HG03565 (cell line): Measurements from ENCODE around the gene NTN4.
"Not testable (repeated sequence)": the region's sequence is repeated elsewhere in the genome, so short reads cannot be mapped to it uniquely, and the experiment has no call there.

Experiments used
- ATAC-seq: cut with Tn5 transposase; IDR thresholded peaks from one replicate; pipeline ENCODE4 v1.9.1; 2021; ENCODE audit warnings: mild to moderate bottlenecking, moderate library complexity; ENCODE audit not compliant: unreplicated experiment

NTN4 gene

DNA sequence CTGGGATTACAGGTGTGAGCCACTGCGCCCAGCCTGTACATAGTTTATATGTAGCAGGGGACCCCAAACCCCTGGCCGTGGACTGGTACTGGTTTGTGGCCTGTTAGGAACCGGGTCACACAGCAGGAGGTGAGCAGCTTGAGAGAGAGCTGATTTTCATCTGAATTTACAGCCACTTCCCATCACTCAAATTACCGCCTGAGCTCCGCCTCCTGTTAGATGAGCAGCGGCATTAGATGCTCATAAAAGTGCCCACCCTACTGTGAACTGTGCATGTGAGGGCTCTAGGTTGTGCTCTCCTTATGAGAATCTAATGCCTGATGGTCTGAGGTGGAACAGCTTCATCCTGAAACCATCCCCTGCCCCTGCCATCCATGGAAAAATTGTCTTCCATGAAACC lies 119.3 kb downstream of the NTN4 start:
- no peak for ATAC-seq

DNA sequence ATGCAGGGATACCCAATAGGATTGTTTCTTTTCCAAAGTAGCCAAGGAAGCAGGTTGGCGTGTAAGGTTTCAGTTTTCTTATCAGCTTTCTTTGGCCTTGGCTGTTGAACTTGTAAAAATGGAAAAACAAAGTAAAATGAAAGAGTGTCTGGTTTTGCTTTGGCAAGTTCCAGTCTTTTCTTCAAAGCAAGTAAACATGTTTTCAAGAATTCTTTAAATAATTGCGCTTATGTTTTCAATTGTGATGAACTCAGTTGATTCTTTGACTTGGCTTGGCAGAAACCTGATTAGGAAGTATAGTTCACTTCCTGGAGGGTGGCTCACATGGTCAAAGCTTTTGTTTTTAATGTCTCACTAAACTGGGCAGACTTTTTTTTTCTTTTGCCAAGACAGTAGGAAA lies 127.0 kb downstream of the NTN4 start:
- ATAC-seq, result no peak

DNA sequence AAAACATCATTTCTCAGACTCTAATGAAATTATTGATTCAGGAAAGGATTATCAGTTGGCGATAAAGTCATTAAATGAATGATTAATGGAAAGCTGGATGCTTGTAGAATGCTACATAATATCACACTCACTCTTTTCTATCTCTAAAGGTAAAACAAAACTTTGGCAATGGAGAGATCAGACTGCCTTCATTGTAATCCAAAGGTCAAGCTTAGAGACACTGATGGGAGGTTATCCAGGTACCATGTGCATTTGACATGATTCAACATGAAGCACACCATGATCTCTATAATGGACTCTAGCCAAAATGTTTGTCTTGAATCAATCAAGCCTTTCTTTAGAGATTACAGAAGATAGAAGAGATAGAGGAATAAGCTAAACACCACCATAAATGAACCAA lies 129.2 kb downstream of the NTN4 start:
- no peak for ATAC-seq

DNA sequence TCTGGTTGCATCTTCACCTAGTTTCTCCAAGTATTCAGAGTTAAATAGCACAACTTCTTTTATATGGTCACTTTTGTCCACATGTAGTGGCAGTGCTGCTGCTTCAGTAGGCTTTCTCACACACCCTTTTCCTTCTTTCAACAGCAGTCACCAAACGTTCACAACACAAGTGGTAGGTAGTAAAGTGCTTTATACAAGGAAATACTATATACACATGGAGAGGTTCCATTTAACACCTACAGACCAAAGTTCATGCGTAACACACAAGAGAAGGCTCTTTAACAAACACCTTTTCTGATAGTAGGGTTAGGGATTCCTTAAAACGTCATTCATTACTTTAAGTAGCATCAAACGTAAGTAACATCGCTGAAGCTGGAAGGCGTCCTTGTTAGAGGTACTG lies 132.2 kb downstream of the NTN4 start:
- no peak for ATAC-seq

DNA sequence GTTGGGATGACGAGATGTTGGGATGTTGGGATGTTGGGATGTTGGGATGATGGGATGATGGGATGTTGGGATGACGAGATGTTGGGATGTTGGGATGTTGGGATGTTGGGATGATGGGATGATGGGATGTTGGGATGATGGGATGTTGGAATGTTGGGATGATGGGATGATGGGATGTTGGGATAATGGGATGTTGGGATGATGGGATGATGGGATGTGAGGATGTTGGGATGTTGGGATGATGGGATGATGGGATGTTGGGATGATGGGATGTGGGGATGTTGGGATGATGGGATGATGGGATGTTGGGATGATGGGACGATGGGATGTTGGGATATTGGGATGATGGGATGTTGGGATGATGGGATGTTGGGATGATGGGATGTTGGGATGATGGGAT lies 135.9 kb downstream of the NTN4 start:
- ATAC-seq, result not testable (repeated sequence)

DNA sequence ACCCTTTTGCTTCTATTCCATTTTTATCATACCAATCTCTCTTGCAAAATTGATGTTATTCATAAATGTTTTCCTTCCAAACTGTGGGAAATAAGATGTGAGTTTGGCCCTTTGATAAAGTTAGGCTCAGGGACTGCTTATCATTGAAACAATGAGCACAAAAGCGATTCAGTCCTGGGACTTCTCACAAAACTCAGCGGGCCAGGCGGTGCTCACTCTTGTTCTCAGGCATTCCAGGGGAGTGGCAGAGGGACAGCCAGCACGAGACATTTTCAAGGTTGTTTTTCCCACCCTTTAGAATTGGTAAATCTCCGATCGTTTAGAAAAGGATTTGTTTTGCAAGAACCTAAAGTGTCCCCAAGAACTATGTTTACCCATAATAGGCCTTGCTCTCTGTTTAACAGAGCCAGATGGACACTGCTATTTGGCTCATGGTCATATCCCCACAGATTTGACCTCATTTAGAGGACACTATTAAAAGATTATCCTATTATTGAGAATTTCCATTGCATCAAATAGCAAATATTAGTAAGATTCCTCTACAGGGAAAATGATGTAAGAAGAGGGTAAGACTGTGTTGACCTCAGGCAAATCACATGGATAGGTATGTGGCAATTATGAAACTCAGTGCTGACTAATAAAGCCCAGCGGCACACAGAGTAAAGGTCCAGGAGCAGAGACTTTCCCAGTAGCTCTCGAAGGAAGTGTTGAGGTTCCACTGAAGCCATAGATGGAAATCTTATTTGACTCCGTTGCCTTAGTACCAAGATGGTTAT lies 136.6 kb downstream of the NTN4 start:
- ATAC-seq, result no peak

DNA sequence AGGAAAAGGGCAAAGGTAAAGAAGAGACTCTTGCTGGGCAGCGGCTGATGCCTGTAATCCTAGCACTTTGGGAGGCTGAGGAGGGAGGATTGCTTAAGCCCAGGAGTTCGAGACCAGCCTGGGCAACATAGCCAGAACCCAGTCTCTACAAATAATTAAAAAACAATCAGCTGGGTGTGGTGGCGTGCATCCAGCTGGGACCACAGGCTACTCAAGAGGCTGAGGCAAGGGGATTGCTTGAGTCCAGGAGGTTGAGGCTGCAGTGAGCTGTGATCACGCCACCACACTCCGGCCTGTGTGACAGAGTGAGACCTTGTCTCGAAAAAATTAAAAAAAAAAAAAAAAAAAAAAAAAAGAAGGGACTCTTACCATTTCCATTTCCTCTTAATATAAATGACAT lies 138.9 kb downstream of the NTN4 start:
- no peak for ATAC-seq

DNA sequence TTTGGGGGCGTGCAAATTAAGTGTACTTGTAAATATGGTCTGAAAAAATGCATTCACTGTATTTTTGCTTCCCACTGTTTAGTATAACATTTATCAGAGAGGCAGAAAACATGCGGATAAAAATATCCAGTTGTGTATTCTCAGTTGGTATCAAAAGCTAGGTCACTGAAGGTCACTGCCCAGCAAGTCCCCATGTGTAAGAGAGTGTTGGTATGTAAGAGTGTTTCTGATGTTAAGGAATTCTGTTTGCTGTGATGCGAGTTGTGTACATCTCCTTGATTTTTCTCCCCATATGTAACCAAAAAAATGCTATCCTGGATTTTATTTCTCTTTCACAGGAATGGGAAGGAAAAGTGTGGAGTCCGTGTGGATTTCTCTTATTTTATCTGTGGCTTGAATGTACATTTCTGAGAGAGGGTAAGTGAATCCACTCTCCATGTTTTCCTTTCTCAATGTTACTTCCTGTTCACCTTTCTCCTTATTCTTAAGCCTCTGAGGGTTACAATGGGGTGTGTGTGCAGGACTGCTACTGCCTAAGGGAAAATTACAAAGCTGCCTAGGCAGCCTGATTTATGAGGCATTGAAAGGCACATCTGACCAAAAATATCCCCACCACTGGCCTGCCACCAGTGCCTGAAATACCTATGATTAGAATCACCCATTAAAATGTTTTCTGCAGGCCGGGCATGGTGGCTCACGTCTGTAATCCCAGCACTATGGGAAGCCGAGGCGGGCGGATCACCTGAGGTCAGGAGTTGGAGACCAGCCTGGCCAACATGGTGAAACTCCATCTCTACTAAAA lies 141.4 kb downstream of the NTN4 start:
- no peak for ATAC-seq

DNA sequence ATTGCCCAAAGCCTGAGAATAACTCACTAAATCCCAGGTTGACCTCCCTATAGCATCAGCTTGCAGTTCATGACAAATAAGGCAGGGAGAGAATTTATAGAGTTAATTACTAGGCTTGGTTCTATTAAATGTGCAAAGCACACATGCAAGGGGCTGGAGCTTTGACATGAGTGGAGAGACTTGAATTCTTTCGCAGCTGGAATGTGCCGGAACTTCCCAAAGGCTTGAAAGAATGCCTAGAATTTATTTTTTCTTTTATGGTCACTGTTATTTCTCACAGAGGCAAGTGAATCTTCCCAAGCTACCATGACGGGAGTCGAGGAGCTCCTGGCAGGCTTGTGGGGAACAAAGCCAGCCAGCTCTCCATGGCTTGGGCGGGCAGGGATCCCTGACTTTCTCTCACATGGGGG lies 143.8 kb downstream of the NTN4 start:
- no peak for ATAC-seq

DNA sequence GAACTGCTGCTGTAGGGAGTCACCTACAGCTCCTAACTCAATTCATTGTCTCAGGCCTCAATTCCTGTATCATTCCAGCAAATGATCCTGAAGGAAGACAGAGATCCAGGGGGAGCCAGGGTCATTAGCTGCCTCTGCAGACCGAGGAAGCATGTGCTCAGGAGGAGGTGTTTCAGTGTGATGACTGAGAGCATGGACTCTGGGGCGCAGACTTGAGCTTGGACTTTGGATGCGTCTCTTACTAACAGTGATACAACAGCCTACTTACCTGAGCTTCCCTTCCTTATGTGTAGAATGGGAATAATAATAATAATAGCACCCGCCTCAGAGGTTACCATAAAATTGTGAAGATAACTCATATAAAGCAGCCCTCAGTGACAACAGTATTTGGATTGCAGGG lies 147.3 kb downstream of the NTN4 start:
- ATAC-seq, result no peak

DNA sequence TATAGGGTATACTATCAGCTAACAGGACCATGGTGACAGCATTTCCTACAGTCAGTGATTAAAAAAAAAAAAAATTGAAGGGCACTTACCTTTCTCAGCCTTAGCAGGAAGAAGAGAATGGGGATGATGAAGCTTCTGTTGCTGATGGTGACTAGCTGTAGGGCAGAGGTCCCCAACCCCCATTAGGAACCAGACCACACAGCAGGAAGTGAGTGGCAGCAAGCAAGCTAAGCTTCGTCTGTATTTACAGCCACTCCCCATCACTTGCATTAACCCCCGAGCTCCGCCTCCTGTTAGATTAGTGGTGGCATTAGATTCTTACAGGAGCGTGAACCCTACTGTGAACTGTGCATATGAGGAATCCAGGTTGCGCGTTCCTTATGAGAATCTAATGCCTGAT lies 148.0 kb downstream of the NTN4 start:
- ATAC-seq, result no peak

DNA sequence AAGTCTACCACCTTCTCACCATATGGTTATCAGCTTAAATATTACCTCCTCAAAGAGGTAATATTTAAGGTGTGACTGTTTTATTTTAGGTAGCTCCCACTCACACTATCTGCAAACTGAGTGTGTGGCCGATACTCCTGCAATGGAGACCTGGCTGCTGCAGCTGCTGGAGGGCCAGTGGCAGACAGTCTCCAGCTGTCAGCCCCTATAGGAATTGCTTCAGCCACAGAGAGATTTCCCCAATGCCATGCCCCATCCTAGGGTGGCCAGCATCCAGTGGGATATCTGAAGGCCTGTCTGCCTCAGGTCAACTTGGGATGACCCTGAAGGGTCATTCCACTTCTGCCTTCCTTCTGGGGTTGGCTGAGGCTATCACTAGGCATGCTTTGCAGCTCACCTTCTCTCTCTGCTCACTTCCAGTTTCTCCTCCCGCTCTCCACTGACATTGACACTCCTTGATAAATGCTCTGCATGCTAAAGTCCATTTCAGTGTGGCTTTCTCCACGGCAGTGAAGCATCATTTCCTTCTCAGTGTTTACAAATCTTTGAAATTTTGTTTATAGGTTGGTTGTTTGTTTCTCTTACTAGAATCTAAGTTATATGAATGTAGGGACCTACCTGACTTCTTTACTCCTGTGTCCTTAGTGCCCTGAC lies 149.1 kb downstream of the NTN4 start:
- ATAC-seq, result no peak

DNA sequence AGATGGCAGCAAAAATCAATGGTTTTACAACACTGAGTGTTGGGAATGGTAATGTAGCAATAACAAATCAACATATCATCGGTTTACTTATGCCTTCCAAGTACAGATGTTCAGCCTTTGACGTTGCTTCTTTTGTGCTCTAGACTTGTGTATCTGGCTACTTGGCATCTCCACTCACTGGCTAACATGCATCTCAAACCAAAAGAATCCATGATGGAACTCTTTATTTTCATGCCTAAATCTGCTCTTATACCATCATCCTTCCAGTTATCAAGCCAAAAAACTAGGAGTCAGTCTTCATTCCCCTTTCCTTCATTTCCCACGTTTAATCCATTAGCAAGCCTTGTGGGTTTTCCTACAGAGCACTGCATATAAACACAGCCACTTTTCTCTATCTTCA lies 150.0 kb downstream of the NTN4 start:
- ATAC-seq, result no peak

DNA sequence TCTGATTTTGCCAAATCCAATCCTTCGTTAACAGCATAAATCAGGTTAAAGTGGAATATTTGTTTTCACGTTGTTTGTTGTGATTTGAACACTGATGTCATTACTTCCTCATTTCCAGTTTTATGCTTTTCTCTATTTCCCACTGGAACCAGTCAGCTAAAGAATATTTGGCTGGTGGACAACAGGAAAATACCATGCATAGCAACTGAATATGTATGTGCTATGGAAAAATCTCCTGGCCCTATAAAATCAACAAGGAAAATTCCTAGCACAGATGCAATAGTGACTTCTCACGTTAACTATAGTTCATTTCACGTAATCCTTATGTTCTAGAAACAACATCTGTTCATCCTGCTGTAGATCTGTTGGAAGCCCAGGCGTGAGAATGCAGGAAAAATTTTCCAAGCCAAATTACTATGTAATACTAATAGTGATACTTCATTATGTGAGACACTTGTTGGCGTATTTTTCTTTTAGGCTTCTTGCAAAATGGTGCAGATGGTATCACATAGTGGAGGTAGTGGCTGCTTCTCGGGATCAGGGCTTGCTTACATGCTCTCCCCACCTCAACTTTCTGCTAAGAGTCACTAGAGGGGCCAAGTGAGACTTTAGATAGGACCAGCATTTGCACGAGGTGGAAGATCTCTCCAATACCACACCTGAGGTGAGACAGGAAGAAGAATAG lies 153.0 kb downstream of the NTN4 start:
- no peak for ATAC-seq

DNA sequence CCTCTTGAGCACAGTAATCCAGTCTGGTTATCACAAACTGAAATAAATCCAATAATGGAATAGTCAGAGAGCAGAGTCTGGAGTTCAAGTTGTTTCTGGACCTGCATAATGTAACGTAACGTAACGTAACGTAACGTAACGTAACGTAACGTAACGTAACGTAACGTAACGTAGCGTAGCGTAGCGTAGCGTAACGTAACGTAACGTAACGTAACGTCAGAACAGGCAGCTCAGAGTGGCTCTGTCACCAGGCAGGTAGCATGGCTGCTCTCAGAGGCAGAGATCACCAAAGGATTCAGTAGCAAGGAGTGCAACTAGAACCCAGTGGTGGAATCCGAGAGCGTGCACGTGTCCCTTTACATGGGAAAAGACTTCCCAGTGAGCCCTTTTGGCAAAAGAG lies 153.6 kb downstream of the NTN4 start:
- ATAC-seq, result no peak

DNA sequence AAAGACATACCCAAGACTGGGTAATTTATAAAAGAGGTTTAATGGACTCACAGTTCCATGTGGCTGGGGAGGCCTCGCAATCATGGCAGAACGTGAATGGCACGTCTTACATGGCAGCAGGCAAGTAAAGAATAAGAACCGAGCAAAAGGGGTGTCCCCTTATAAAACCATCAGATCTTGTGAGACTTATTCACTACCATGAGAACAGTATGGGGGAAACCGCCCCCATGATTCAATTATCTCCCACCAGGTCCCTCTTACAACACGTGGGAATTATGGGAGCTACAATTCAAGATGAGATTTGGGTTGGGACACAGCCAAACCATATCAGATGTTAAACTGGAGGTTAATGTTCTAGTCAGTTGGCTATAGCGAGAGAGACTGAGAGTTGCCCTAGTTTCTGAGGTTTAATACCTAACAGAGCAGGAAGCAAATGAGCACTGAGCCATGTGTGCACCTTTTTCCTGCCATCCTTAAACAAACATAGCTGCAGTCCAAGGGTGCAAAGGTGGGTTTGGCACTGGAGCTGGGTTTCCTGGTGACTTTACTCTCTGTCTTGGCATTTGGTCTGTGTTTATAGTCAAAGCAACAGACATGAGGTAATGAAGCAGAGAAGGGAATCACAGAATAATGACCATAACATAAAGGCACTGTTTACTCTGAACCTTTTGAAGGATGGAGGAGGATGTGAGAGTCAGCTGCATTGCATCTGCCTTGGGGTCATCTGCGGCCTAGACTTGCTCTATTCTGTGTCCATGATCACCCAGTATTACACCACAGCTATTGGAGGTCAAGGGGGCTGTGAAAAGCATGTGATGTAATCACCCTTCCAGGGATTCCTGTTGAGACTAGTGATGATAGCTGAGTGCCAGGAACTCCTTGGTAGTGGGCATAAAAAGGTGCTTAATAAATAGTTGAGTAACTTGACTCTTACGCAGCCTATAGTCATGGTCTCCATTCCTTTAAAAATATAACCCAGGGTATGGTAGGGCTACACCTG lies 155.6 kb downstream of the NTN4 start:
- ATAC-seq, result no peak

DNA sequence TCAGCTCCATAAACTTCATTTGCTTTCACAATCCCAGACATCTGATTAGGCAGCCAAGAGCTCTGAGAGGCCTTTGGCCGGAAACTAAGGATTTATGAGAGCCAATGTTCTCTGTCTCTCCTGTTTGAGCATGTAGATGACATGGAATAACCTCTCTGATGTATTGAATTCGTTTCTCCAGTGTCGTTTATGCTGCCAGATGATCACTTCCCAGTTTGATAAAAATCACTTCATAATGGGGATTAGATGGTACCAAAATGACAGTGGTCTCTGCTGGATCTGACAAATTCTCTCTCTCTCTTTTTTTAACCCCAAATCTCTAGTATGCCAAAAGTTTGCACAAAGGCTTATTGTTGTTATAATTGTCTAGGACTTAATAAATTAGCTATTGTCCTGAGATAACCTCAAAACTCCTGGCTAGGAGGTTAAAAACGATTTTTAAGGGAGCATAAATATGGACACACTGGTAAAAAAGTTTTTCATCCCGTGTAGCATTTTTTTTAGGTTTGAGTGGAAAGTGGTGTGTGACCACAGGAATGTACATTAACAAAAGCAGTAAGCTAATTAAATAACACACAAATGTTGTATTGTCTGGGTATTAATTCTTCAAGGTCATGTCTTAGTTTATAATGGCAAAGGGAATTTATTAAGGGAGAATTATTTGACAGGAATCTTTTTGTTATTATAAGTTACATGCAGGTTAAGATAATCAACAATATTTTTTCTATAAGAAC lies 156.7 kb downstream of the NTN4 start:
- no peak for ATAC-seq

DNA sequence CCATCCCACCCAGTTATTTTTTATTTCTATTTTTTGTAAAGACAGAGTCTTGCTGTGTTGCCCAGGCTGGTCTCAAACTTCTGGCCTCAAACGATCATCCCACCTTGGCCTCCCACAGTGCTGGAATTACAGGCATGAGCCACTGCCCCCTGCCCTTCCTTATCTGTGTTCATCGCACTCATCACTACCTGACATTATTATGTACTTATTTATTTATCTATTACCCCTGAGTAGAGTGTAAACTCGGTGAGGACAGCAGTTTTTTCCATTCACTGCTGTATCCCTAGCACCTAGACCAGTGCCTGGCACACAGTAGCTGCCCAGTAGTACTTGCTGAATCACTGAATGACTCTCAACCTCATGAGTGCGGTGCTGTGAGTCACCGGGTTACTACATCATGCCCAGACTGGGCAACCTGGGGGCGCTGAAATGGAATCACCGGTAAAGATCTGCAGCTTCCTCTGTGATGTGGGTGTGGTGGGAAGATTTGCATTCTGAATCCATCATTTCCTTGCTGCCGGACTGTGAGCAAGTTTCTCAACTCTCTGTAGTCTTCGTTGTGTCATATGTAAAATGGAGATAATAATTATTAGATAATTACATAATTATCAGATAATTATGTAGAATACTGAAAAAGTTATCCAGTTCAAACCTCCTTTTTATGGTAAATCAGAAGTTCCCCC lies 157.4 kb downstream of the NTN4 start:
- no peak for ATAC-seq

DNA sequence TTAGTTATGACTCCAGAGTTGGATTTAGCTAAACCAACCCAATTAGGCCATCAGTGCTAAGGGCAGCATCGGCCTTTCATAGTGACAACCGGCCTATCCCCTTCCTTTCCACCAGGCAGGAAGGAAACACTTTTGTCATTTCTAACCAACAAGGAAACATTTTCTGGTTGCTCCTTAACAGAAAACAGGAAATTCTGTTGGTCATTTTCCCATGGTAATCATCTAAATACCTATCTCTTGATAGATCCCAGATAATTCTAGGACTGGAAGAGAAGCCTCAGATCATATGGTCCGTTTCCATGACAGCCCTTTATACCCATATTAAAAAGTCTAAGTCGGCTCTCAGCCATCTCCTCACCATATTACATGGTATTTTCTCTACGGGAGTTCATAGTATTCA lies 160.1 kb downstream of the NTN4 start:
- ATAC-seq, result no peak
